ENCODE data around the gene HAPLN3. TPM values are rescaled to one million over a fixed set of nuclear protein-coding genes. Genes with fewer than 3 reads are reported as not detected.
A peak's percentile ranks its signal among the peaks of the same experiment; 100 is the strongest.

Gene HAPLN3
- total RNA-seq, 6 experiments from 2014 or later = 0.12 to 1.2 (median 0.25) TPM; not detected in 1

DNA sequence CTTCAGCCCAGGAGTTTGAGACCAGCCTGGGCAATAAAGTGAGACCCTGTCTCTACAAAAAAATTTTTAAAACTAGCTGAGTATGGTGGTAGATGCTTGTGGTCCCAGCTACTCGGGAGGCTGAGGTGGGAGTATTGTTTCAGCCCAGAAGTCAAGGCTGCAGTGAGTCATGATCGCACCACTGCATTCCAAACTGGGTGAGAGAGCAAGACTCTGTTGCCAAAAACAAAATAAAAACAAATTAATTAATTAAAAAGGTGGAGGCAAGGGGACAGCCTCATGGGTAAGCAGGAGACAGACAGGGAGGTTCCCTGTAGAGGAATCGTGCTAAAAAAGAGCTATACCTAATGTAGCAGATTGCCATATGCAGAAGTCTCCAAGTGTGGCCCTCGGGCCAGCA lies 12.6 kb downstream of the HAPLN3 start:
- Histone ChIP-seq H3K27ac (no peak overlapping the region), H3K4me3 (no peak overlapping the region), H3K27me3 (no peaks in the 10 kb centered on the region), H3K9me3 (no peaks in the 10 kb centered on the region), H3K36me3 (no peaks in the 10 kb centered on the region), H3K4me1 (no peaks in the 10 kb centered on the region)
- no peak for TF ChIP-seq POLR2A (IDR thresholded peaks at IDR 0.05)
- WGBS (ENCODE audit: insufficient coverage, low coverage, low lambda C conversion rate, missing lambda C conversion rate) = 63% methylated on average over 4 of the region's 4 CpGs
- no peak for ATAC-seq
- DNase-seq = no peak
- intact Hi-C loops (cut with DNase I) = no loop called here

- TF ChIP-seq POLR2A (IDR thresholded peaks at IDR 0.05) = no peak
- TF ChIP-seq CTCF (IDR thresholded peaks at IDR 0.05) = no peak
- no peaks in the 10 kb centered on the region for H3K9me3 ChIP-seq
- no peaks in the 10 kb centered on the region for H3K4me1 ChIP-seq
- no peak for DNase-seq
- WGBS (ENCODE audit: insufficient coverage, low coverage, low lambda C conversion rate, missing lambda C conversion rate) = 80% methylated on average over 1 of the region's 3 CpGs
- H3K4me3 ChIP-seq = no peak overlapping the region
- H3K27ac ChIP-seq = no peak overlapping the region
- ATAC-seq = no peak
- H3K36me3 ChIP-seq = no peaks in the 10 kb centered on the region
- H3K27me3 ChIP-seq = no peaks in the 10 kb centered on the region
- intact Hi-C loops (cut with DNase I) = no loop called here
Measured at GRCh38 chr15:88881775-88882174, 13.6 kb downstream of the HAPLN3 start.

DNA sequence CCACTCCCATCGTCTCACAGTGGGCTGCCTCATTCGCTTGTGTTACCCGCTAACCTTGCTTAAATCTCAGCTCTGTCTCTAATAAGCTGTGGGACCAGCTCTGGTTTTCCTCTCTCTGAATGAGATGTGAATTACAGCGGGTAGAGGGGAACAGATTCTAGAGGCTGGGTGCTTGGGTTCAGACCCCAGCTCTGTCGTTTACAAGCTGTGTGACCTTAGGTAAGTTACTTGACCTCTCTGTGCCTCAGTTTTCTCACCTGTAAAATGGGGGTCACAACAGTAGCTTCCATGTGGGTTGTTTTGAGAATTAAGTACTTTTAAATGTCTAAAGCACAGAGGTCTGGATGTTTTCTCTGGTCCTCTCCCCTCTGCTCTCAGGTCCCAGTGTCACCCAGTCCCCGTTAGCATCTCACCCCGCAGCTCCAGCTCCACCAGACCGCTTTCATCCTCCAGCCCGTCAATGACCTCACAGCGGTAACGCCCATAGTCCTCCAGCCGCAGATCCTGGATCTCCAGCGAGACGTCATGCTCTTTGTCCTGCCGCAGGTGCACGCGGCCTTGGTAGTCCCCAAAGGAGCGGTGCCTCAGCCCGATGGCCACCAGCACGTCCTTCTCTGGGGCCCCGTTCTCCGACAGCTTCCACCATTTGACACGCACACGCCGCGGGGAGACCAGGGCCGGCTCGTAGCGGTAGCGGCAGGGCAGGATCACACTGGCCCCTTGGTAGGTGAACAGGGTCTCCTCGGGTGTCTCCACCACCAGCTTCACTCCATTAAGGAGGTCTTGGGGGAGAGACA lies 14.2 kb downstream of the HAPLN3 start:
- no peaks in the 10 kb centered on the region for H3K4me1 ChIP-seq

DNA sequence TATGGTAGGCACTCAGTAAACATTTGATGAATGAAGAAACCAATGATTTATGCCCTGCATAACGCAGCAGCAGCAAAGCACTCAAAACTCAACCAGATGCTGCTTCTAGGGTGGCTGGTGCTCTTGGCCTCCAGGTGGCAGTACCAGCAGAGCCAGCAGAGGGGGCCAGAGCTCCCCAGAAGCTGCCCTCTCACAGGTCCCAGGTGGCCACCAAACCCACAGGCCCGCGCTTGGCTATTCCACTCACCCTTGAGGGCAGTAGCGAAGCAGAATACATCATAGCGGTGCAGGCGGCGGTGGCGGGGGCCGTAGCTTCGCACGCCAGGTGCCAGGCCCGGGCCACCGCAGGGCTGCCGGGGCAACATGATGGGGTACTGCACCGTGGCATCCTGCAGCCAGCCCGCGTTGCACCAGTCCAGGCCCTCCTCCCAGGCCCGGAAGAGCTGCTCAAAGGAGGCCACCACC lies 16.6 kb downstream of the HAPLN3 start:
- Histone ChIP-seq H3K9me3 (no peaks in the 10 kb centered on the region), H3K4me1 (no peaks in the 10 kb centered on the region), H3K36me3 (no peaks in the 10 kb centered on the region), H3K27ac (no peak overlapping the region), H3K4me3 (no peak overlapping the region), H3K27me3 (no peaks in the 10 kb centered on the region)
- intact Hi-C loops (cut with DNase I) = no loop called here
- peak; percentile 31 to 59 (median 52) for TF ChIP-seq CTCF (IDR thresholded peaks at IDR 0.05)
- no peak for TF ChIP-seq POLR2A (IDR thresholded peaks at IDR 0.05)
- no peak for DNase-seq
- 44% methylated on average over 5 of the region's 18 CpGs for WGBS (ENCODE audit: insufficient coverage, low coverage, low lambda C conversion rate, missing lambda C conversion rate)
- ATAC-seq = peak; percentile 56 to 79 (median 69)

More for the DNA sequence above, 14.2 kb downstream of the HAPLN3 start:
- Histone ChIP-seq H3K4me3 (no peak overlapping the region), H3K27ac (no peak overlapping the region), H3K36me3 (no peaks in the 10 kb centered on the region), H3K27me3 (no peaks in the 10 kb centered on the region), H3K9me3 (no peaks in the 10 kb centered on the region)
- DNase-seq (no peak), ATAC-seq (no peak)
- intact Hi-C loops (cut with DNase I) = no loop called here
- 79% methylated on average over 6 of the region's 31 CpGs for WGBS (ENCODE audit: insufficient coverage, low coverage, low lambda C conversion rate, missing lambda C conversion rate)
- TF ChIP-seq CTCF (IDR thresholded peaks at IDR 0.05) = no peak
- TF ChIP-seq POLR2A (IDR thresholded peaks at IDR 0.05) = no peak

GRCh38 chr15:88877906-88878305 lies 17.4 kb downstream of the HAPLN3 start:
- ATAC-seq (no peak), DNase-seq (no peak)
- TF ChIP-seq CTCF (IDR thresholded peaks at IDR 0.05) (no peak), POLR2A (IDR thresholded peaks at IDR 0.05) (no peak)
- Histone ChIP-seq H3K4me3 (no peak overlapping the region), H3K4me1 (no peaks in the 10 kb centered on the region), H3K27ac (no peak overlapping the region), H3K36me3 (no peaks in the 10 kb centered on the region), H3K27me3 (no peaks in the 10 kb centered on the region), H3K9me3 (no peaks in the 10 kb centered on the region)
- 73% methylated on average over 8 of the region's 22 CpGs for WGBS (ENCODE audit: insufficient coverage, low coverage, low lambda C conversion rate, missing lambda C conversion rate)
- intact Hi-C loops (cut with DNase I) = no loop called here
